Subcutaneous adipose tissue (tissue), 4 donors: ENCODE results near the gene S1PR4. TPM values are rescaled to one million over a fixed set of nuclear protein-coding genes. Genes with fewer than 3 reads are reported as not detected.

Source experiments
- CTCF ChIP-seq: fragments of 450-650 bp; IDR thresholded peaks from one replicate; pipeline ENCODE4 v1.5.1; 2016; ENCODE audit warnings: low read depth, mild to moderate bottlenecking, control low read depth, antibody characterized with exemption, moderate library complexity
- total RNA-seq, 4 donors: library from RNA; depleted of rRNA; stranded (reverse); fragments of >200 nt; gene quantifications; one replicate each; pipeline ENCODE4 v1.1.0, GENCODE V29; 2016

The S1PR4 gene
- total RNA-seq, 4 donors from 2014 or later: 0.49 to 4.9 (median 3.1) TPM

- TF ChIP-seq CTCF: no peak
These were observed 25.0 kb upstream of the S1PR4 start for GRCh38 chr19:3153286-3154230.

GRCh38 chr19:3154957-3155736, 23.4 kb upstream of the S1PR4 start:
- no peak for TF ChIP-seq CTCF

GRCh38 chr19:3157096-3157845, 21.3 kb upstream of the S1PR4 start:
- TF ChIP-seq CTCF: no peak

DNA sequence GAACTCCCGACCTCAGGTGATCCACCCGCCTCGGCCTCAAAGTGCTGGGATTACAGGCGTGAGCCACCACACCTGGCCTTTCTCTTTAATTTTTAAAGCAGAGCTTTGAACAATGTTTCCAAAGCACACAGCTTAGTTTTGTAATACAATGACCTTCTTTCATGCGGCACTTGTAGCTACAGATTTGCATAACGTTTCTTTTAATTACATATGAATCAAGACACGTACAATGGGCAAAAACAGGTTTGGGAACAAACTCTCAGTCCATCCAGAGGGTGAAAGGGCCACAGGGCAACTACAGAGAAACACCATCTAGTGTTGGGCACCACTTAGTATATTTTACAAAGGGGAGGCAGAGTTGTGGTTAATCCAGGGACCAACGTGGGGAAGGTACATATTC, 19.0 kb upstream of the S1PR4 start:
- TF ChIP-seq CTCF: no peak

DNA sequence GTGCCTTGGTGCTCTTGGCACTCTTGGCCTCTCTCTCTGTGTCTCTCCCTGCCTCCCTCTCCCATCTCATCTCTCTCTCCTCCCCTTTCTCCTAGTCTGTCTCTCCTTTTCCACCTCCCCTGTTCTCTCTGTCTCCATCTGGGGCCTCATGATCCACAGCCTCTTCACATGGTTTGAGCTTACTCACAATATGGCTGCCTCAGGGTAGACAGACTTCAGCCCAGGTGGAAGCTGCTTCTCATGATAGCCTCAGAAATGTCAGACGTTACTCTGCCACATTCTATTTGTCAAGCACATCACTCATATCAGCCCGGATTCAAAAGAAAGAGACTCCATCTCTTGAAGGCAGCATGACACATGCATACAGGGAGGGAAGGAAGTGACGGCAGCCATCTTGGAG, 18.4 kb upstream of the S1PR4 start:
- TF ChIP-seq CTCF: no peak

DNA sequence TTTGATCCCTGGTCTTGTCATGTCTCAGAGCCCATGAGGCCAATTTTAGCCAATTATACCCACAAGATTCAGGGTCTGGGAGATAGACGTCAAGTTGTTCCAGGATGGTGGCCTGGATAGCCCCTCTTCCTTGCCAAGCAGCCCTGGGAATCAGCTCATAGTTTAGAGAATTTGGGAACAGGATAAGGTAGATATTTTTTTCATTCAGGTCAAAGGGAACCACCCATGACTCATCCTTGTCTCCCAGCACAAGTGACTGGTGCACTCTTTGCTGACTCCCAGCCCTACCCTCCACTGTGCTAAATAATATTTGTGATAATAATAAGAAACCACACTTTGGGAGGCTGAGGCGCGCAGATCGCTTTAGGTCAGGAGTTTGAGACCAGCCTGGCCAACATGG, 17.1 kb upstream of the S1PR4 start:
- TF ChIP-seq CTCF: no peak
